ENCODE measurements around the gene LAMC3. TPM values are rescaled to one million over a fixed set of nuclear protein-coding genes. Genes with fewer than 3 reads are reported as not detected.

LAMC3 gene
- total RNA-seq, 4 donors from 2014 or later, result under 0.01 to 0.78 (median 0.50) TPM; not detected in 1

DNA sequence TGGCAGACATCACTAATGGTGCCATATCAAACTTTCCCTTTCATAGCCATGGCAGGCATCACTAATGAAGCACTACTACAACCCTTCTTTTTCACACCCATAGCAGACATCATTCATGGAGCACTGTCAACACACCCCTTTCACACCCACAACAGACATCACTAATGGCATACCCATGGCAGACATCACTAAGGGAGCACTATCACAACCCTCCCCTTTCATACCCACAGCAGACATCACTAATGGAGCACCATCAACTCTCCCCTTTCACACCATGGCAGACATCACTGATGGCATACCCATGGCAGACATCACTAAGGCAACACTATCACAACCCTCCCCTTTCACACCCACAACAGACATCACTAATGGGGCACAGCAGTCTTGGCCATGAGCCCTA, 33.7 kb downstream of the LAMC3 start:
- no peak for TF ChIP-seq POLR2AphosphoS5 (IDR thresholded peaks at IDR 0.05)
- TF ChIP-seq POLR2A (IDR thresholded peaks at IDR 0.05), result no peak
- TF ChIP-seq, protein P1, sequence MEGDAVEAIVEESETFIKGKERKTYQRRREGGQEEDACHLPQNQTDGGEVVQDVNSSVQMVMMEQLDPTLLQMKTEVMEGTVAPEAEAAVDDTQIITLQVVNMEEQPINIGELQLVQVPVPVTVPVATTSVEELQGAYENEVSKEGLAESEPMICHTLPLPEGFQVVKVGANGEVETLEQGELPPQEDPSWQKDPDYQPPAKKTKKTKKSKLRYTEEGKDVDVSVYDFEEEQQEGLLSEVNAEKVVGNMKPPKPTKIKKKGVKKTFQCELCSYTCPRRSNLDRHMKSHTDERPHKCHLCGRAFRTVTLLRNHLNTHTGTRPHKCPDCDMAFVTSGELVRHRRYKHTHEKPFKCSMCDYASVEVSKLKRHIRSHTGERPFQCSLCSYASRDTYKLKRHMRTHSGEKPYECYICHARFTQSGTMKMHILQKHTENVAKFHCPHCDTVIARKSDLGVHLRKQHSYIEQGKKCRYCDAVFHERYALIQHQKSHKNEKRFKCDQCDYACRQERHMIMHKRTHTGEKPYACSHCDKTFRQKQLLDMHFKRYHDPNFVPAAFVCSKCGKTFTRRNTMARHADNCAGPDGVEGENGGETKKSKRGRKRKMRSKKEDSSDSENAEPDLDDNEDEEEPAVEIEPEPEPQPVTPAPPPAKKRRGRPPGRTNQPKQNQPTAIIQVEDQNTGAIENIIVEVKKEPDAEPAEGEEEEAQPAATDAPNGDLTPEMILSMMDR (IDR thresholded peaks at IDR 0.05), result no peak
- no peak for TF ChIP-seq EP300 (IDR thresholded peaks at IDR 0.05)
- no peaks in the 10 kb centered on the region for H3K9me3 ChIP-seq
- no peaks in the 10 kb centered on the region for H3K27me3 ChIP-seq
- no peak overlapping the region for H3K27ac ChIP-seq
- no peak for ATAC-seq
- H3K4me1 ChIP-seq, result peaks cover 0 to 10% (median 2%) of the 10 kb centered on the region in 3 donors
- no peaks in the 10 kb centered on the region for H3K36me3 ChIP-seq
- no peak overlapping the region for H3K4me3 ChIP-seq

DNA sequence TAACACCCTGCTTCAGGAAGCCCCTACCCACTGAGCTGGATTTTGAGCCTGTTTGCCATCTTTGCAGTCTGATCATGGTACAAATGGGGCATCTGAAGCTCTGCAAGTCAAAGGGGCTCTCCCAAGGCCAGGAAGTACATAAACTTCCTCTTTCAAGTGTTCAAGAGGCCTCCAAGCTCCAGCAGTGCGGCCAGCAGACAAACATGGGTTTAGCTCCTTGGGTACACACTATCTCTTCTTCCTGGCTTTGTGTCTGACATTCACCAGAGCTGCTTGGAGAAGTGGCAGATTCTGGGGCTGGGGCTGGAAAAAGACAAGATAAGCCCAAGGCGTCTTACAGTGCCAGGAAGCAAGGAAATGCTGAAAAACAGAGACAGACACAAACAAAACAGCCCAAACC, 34.1 kb downstream of the LAMC3 start:
- Histone ChIP-seq H3K36me3 (no peaks in the 10 kb centered on the region), H3K4me1 (peaks cover 0 to 6% (median 0%) of the 10 kb centered on the region in 3 donors), H3K9me3 (no peaks in the 10 kb centered on the region), H3K27me3 (no peaks in the 10 kb centered on the region), H3K4me3 (no peak overlapping the region), H3K27ac (no peak overlapping the region)
- ATAC-seq, result no peak
- TF ChIP-seq, protein P1 (IDR thresholded peaks at IDR 0.05), result no peak
- no peak for TF ChIP-seq POLR2AphosphoS5 (IDR thresholded peaks at IDR 0.05)
- TF ChIP-seq POLR2A (IDR thresholded peaks at IDR 0.05), result no peak
- TF ChIP-seq EP300 (IDR thresholded peaks at IDR 0.05), result no peak
- WGBS, 2 donors (ENCODE audit: low coverage in 1 of 2), result 57% methylated on average over 1 of the region's 2 CpGs; no CpG with 5 or more reads in 1 of the 2 donors

DNA sequence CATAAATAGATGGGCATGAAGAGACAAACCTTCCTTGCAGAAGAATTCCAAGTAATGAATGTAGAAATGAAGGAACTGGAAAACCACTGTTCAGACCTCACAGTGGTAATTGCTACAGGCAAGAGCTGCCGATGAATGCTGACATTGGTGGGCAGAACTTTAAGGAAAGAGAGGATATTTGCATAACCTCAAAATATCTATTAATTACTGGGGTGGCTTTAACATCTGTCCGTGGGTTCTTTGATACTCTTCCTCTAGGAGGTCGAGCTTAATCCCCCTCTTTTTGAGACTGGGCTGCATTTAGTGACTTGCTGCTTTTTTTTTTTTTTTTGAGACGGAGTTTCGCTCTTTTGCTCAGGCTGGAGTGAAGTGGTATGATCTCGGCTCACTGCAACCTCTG, 34.7 kb downstream of the LAMC3 start:
- H3K27me3 ChIP-seq, result peaks cover 4% of the 10 kb centered on the region
- H3K9me3 ChIP-seq, result no peaks in the 10 kb centered on the region
- H3K27ac ChIP-seq, result no peak overlapping the region
- 63 to 67% methylated on average over 4 to 6 of the region's 6 CpGs for WGBS, 2 donors (ENCODE audit: low coverage in 1 of 2)
- TF ChIP-seq, protein P1 (IDR thresholded peaks at IDR 0.05), result no peak
- TF ChIP-seq EP300 (IDR thresholded peaks at IDR 0.05) (no peak), POLR2A (IDR thresholded peaks at IDR 0.05) (no peak), POLR2AphosphoS5 (IDR thresholded peaks at IDR 0.05) (no peak)
- H3K36me3 ChIP-seq, result no peaks in the 10 kb centered on the region
- peaks cover 0 to 6% (median 0%) of the 10 kb centered on the region in 3 donors for H3K4me1 ChIP-seq
- no peak overlapping the region for H3K4me3 ChIP-seq
- ATAC-seq, result no peak

DNA sequence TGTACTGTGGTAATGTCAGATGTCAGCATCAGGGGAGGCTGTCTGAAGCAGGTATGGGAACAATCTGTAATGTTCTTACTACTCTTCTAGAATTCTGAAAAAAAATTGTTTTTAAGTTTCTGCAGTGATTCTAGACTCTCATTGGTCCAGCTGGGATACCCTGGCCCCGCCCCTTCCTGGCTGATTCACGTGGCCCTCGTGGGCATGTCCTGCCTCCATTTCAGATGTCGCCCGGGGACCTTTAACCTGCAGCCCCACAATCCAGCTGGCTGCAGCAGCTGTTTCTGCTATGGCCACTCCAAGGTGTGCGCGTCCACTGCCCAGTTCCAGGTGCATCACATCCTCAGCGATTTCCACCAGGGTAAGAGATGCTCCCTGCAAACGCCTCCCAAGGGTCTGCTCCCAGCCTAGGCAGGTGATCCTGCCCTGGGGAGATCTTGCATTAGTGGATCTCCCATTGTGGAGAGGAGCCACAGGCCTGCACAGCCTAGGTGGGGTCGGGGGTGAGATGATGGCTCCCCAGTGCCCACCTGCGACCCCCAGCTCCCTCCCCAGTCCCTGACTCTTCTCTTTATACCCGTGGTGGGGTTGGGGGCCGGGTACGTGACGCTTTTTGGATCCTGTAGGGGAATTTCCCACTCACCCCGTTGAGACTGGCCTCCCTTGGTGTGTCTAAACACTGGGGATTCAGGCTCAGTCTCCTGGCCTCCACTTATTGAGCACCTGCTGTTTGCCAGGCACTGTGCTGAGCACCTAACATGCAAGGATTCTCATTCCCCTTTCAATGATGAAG, 36.5 kb downstream of the LAMC3 start:
- Histone ChIP-seq H3K36me3 (no peaks in the 10 kb centered on the region), H3K4me3 (no peak overlapping the region), H3K27me3 (peaks cover 10% of the 10 kb centered on the region), H3K27ac (no peak overlapping the region), H3K4me1 (peaks cover 0 to 6% (median 0%) of the 10 kb centered on the region in 3 donors), H3K9me3 (no peaks in the 10 kb centered on the region)
- TF ChIP-seq POLR2A (IDR thresholded peaks at IDR 0.05) (no peak), EP300 (IDR thresholded peaks at IDR 0.05) (no peak), POLR2AphosphoS5 (IDR thresholded peaks at IDR 0.05) (no peak)
- TF ChIP-seq, protein P1 (IDR thresholded peaks at IDR 0.05), result no peak
- WGBS, 2 donors (ENCODE audit: low coverage in 1 of 2), result 66 to 68% methylated on average over 5 to 11 of the region's 16 CpGs
- no peak for ATAC-seq

DNA sequence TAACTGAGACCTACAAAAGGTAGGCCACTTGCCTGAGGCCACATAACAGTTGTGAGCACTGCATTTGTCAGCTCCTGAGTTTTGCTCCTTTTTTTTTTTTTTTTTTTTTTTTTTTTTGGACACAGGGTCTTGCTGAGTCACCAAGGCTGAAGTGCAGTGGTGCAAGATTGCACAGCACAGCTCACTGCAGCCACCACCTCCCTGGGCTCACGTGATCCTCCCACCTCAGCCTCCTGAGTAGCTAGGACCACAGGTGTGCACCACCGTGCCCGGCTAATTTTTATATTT, 37.1 kb downstream of the LAMC3 start:
- Histone ChIP-seq H3K9me3 (no peaks in the 10 kb centered on the region), H3K27me3 (peaks cover 10% of the 10 kb centered on the region), H3K4me3 (no peak overlapping the region), H3K27ac (no peak overlapping the region), H3K4me1 (peaks cover 0 to 6% (median 0%) of the 10 kb centered on the region in 3 donors), H3K36me3 (no peaks in the 10 kb centered on the region)
- no peak for ATAC-seq
- TF ChIP-seq POLR2AphosphoS5 (IDR thresholded peaks at IDR 0.05), result no peak
- TF ChIP-seq, protein P1 (IDR thresholded peaks at IDR 0.05), result no peak
- TF ChIP-seq POLR2A (IDR thresholded peaks at IDR 0.05), result no peak
- no peak for TF ChIP-seq EP300 (IDR thresholded peaks at IDR 0.05)
- 100% methylated on average over 3 of the region's 3 CpGs for WGBS, 2 donors (ENCODE audit: low coverage in 1 of 2)
